ENCODE measurements around the gene FOXB1.

The FOXB1 gene

GRCh38 chr15:60020736-60021135 lies 16.6 kb downstream of the FOXB1 start:
- DNase-seq (ENCODE audit: low read depth): no peak

- no peak for DNase-seq (ENCODE audit: low read depth)
Observed at GRCh38 chr15:60021589-60022378, 17.7 kb downstream of the FOXB1 start.

GRCh38 chr15:60022379-60022741 lies 18.2 kb downstream of the FOXB1 start:
- no peak for DNase-seq (ENCODE audit: low read depth)

- peak; percentile 42 for DNase-seq (ENCODE audit: low read depth)
Observed at GRCh38 chr15:60026555-60026954, 22.4 kb downstream of the FOXB1 start.

- no peak for DNase-seq (ENCODE audit: low read depth)
Observed at GRCh38 chr15:60035344-60035743, 31.2 kb downstream of the FOXB1 start.

DNA sequence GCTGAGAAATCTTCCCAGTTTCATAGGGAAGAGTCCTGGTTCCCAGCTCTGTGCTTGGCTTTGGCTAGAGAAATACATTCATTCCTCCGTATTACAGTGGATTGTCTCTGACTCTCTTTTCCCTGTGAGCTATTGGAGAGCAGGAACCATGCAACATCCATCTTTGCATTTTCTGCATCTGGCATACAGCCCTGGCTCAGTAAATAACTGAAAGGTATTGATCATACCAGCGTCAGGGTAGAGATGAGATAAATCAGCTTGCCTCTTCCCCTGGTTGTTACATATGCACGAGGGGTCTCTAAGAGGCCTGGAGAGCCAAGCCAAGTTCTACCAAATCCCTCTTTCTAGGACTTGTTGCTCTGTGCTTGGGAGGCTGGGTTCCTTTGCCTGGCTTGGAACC lies 35.2 kb downstream of the FOXB1 start:
- no peak for DNase-seq (ENCODE audit: low read depth)

DNA sequence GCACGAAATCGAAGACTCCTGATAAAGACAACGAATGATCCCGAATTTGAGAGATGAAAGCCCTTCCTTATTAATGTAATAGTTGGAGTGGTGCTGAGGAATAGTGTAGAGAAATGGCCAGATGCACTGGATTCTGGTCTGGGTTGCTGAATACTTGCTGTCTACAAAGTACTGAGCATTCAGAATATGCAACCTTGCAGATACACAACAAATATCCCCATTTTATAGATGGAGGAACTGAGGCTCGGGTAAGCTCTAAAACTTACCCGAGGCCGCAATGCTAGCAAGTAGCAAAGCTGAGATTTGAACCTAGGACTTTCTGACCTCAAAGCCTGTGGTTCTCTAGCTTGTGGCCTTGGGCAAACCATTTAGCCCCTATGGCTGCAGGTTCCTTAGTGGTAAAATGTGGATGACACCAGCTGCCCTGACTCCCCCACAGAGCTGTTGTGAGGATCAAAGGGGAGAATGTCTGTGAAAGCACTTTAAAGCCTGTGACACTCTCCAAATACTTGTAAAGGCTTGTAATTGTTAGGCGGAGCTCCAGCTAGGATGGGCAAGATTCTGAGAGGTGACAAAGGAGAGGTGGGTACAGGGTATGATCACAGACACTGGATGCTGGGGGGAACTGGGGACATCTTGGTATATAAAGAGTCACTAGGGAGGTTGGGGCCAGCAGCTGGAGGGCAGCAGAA lies 39.8 kb downstream of the FOXB1 start:
- no peak for DNase-seq (ENCODE audit: low read depth)

GRCh38 chr15:60044636-60045270 lies 40.6 kb downstream of the FOXB1 start:
- DNase-seq (ENCODE audit: low read depth): no peak

GRCh38 chr15:60047701-60048100 lies 43.6 kb downstream of the FOXB1 start:
- DNase-seq (ENCODE audit: low read depth): no peak

DNA sequence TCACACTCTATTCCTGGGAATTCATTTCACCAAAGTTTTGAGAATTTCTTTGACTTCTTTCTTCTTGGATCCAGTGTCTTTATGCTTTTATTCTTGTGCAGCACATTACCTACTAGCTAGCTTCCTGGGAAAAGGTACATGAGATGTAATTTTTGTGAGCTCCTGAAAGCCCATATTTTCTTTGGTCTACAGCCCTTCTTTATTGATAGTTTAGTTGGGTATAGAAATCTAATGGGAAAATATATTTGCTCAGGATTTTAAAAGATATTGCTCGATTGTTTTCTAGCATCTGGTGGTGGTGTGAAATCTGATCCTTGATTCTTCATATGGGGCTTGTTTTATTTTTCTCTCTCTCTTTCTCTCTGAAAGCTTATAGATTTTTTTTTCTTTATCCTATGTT lies 45.8 kb downstream of the FOXB1 start:
- no peak for DNase-seq (ENCODE audit: low read depth)

- DNase-seq (ENCODE audit: low read depth): no peak
Observed at GRCh38 chr15:60052796-60053195, 48.7 kb downstream of the FOXB1 start.

- no peak for DNase-seq (ENCODE audit: low read depth)
Observed at GRCh38 chr15:60054472-60054871, 50.4 kb downstream of the FOXB1 start.

Measured in amniotic epithelial cell (primary cell).